ENCODE data around the gene MAMDC4. TPM values are rescaled to one million over a fixed set of nuclear protein-coding genes. Genes with fewer than 3 reads are reported as not detected.
"Not testable (repeated sequence)": the region's sequence is repeated elsewhere in the genome, so short reads cannot be mapped to it uniquely, and the experiment has no call there.

MAMDC4 gene
- total RNA-seq = 5.2 and 6.1 TPM in 2 replicates

GRCh38 chr9:136851941-136852663 is at the start of gene MAMDC4:
Gene MAMDC4 (plus strand): TSS chr9:136852346. CDS start chr9:136852417, 71 bp downstream.
- intact Hi-C loops (cut with micrococcal nuclease) = no loop called here
- CTCF ChIA-PET = no interaction called here
- peaks cover 6% of the 10 kb centered on the region for H3K27me3 Mint-ChIP-seq
- no peaks in the 10 kb centered on the region for H3K9me3 Mint-ChIP-seq
- ATAC-seq (ENCODE audit: low read depth) = no peak
- peaks cover 22% of the 10 kb centered on the region for H3K4me1 Mint-ChIP-seq
- H3K4me3 Mint-ChIP-seq = no peak within 1 kb of the TSS
- no peak for DNase-seq
- POLR2A ChIA-PET = interaction anchor here (0.5 kb wide), 1 partner anchor 233 kb away, joined by 5 read pairs; no protein-coding TSS in a partner anchor
- H3K27ac Mint-ChIP-seq = no peak within 1 kb of the TSS
- TF ChIP-seq CTCF (IDR thresholded peaks at IDR 0.05) = no peak
- no peaks in the 10 kb centered on the region for H3K36me3 Mint-ChIP-seq (ENCODE audit: low read depth)

DNA sequence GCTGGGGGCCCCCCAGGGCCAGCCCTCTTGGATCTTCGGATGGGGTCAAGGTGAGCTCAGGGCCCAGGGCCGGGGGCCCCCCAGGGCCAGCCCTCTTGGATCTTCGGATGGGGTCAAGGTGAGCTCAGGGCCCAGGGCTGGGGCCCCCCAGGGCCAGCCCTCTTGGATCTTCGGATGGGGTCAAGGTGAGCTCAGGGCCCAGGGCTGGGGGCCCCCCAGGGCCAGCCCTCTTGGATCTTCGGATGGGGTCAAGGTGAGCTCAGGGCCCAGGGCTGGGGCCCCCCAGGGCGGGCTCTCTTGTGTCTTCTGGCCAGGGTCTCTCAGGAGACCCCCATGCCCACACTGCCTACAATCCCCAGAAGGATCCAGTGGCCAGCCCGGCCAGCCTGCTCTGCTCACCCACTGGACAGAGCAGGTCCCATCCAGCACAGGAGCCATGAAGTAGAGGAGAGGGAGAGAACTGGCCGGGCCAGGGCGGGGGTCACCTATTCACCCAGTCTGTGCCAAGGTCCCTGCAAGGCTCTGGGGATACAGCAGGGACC is 49.1 kb upstream of the MAMDC4 start:
- intact Hi-C loops (cut with micrococcal nuclease); DNase-seq; H3K4me3 Mint-ChIP-seq; H3K36me3 Mint-ChIP-seq (ENCODE audit: low read depth); H3K9me3 Mint-ChIP-seq; ATAC-seq (ENCODE audit: low read depth); H3K27me3 Mint-ChIP-seq; H3K27ac Mint-ChIP-seq: not testable (repeated sequence)
- POLR2A ChIA-PET = interaction anchor here (0.7 kb wide), 1 partner anchor 283 kb away, joined by 3 read pairs; no protein-coding TSS in a partner anchor
- CTCF ChIA-PET = interaction anchor here (1.4 kb wide), 1 partner anchor 13 kb away, joined by 3 read pairs; no protein-coding TSS in a partner anchor
- peaks cover 34% of the 10 kb centered on the region for H3K4me1 Mint-ChIP-seq

GRCh38 chr9:136803551-136804508 is 48.3 kb upstream of the MAMDC4 start:
- no peak for TF ChIP-seq CTCF (IDR thresholded peaks at IDR 0.05)
- CTCF ChIA-PET = interaction anchor here (1.4 kb wide), 1 partner anchor 13 kb away, joined by 3 read pairs; no protein-coding TSS in a partner anchor
- DNase-seq = no peak
- ATAC-seq (ENCODE audit: low read depth) = no peak
- H3K27me3 Mint-ChIP-seq = no peaks in the 10 kb centered on the region
- H3K4me1 Mint-ChIP-seq = peaks cover 37% of the 10 kb centered on the region
- no peak overlapping the region for H3K4me3 Mint-ChIP-seq
- H3K36me3 Mint-ChIP-seq (ENCODE audit: low read depth) = peaks cover 9% of the 10 kb centered on the region
- no peak overlapping the region for H3K27ac Mint-ChIP-seq
- intact Hi-C loops (cut with micrococcal nuclease) = no loop called here
- POLR2A ChIA-PET = interaction anchor here (0.5 to 0.7 kb wide), 3 partner anchors 145 to 350 kb away, joined by 3 to 7 read pairs (median 3); no protein-coding TSS in a partner anchor
- no peaks in the 10 kb centered on the region for H3K9me3 Mint-ChIP-seq

GRCh38 chr9:136804509-136805206 is 47.5 kb upstream of the MAMDC4 start:
- Mint-ChIP-seq H3K36me3 (ENCODE audit: low read depth) (peaks cover 12% of the 10 kb centered on the region), H3K27me3 (no peaks in the 10 kb centered on the region), H3K4me3 (no peak overlapping the region), H3K4me1 (peaks cover 41% of the 10 kb centered on the region), H3K27ac (no peak overlapping the region), H3K9me3 (no peaks in the 10 kb centered on the region)
- TF ChIP-seq CTCF (IDR thresholded peaks at IDR 0.05) = no peak
- POLR2A ChIA-PET = interaction anchor here (0.5 kb wide), 1 partner anchor 144 kb away, joined by 7 read pairs; no protein-coding TSS in a partner anchor
- DNase-seq (no peak), ATAC-seq (ENCODE audit: low read depth) (no peak)
- intact Hi-C loops (cut with micrococcal nuclease) = loop anchor here (5.0 kb wide), 1 partner anchor 188 kb away; the partner anchor contains the start of gene PAXX
- CTCF ChIA-PET = no interaction called here
